ENCODE measurements around the gene PSMD4.
"Not testable (repeated sequence)": the region's sequence is repeated elsewhere in the genome, so short reads cannot be mapped to it uniquely, and the experiment has no call there.

PSMD4 gene

DNA sequence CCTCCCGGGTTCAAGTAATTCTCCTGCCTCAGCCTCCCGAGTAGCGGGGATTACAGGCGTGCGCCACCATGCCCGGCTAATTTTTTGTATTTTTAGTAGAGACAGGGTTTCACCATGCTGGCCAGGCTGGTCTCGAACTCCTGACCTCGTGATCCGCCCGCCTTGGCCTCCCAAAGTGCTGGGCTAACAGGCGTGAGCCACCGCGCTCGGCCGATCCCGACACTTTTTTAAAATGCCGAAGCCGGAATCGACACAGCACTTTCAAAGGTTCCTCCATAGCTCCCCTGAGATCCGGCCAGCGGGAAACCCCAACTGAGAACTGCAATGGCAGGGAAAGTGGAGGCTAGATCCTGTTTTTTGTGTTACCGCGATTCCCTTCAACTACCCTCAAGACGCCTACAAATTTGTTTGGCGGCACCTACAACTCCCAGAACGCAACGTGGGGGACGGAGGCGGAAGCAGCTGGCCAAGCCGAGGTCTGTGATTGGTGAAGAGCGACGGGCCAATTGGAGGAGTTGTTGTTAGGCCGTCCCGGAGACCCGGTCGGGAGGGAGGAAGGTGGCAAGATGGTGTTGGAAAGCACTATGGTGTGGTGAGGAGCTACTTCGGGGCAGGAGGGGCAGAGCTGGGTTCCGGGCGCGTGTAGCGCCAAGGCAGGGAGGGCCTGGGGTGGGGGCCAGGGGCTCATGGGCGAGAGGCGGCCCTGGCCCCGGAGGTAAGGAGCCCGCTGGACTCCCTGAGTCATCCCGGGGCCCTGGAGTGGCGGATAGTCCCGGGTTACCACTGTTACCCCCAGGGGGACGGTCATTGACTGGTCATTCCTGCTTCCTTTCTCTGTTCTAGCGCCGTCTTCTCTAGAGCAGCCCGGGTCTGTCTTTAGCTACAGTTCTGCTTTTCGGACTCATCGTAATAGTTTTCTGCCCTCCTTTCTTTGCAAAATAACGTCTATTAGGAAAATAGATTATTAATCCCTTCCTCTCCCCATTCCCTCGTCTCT is at the start of gene PSMD4:
PSMD4 (plus strand) TSS at position 518 of the 997 bp plus-strand sequence; CDS start at position 567, 49 bp downstream.
- DNase-seq (ENCODE audit: low read depth), result peak; percentile 97

- DNase-seq (ENCODE audit: low read depth), result not testable (repeated sequence)
Observed at GRCh38 chr1:151205381-151205965, 49.1 kb upstream of the PSMD4 start.

- DNase-seq (ENCODE audit: low read depth), result peak; percentile 84
Observed at GRCh38 chr1:151210830-151211229, 43.7 kb upstream of the PSMD4 start.

DNA sequence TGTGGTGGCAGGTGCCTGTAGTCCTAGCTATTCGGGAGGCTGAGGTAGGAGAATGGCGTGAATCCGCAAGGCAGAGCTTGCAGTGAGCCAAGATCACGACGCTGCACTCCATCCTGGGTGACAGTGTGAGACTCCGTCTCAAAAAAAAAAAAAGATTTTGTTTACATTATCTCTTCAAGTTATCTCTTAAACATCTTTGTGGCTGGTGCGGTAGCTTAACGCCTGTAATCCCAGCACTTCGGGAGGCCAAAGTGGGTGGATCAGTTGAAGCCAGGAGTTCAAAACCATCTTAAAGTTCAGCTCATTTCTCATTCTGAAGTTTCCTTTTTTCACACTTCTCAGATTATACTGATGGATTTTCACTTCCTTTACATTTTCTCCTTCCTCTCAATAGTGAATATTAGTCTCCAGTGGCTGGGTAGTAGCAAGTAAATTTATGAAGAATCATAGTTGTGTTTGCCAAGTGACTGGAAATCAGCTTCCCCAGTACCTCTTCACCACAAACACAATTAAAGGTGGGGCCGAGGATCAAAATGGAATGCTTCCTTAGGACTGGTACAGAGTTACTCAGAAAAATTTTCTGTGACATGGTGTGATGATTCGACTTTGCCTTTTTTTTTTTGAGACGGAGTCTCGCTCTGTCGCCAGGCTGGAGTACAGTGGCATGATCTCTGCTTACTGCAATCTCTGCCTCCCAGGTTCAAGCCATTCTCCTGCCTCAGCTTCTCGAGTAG is 42.4 kb upstream of the PSMD4 start:
- DNase-seq (ENCODE audit: low read depth), result peak; percentile 7

- DNase-seq (ENCODE audit: low read depth), result no peak
Observed at GRCh38 chr1:151213560-151213959, 41.0 kb upstream of the PSMD4 start.

GRCh38 chr1:151221616-151222015 is 32.9 kb upstream of the PSMD4 start:
- DNase-seq (ENCODE audit: low read depth), result peak; percentile 15

- peak; percentile 52 for DNase-seq (ENCODE audit: low read depth)
Observed at GRCh38 chr1:151222130-151222529, 32.4 kb upstream of the PSMD4 start.

- DNase-seq (ENCODE audit: low read depth), result no peak
Observed at GRCh38 chr1:151235235-151235634, 19.3 kb upstream of the PSMD4 start.

DNA sequence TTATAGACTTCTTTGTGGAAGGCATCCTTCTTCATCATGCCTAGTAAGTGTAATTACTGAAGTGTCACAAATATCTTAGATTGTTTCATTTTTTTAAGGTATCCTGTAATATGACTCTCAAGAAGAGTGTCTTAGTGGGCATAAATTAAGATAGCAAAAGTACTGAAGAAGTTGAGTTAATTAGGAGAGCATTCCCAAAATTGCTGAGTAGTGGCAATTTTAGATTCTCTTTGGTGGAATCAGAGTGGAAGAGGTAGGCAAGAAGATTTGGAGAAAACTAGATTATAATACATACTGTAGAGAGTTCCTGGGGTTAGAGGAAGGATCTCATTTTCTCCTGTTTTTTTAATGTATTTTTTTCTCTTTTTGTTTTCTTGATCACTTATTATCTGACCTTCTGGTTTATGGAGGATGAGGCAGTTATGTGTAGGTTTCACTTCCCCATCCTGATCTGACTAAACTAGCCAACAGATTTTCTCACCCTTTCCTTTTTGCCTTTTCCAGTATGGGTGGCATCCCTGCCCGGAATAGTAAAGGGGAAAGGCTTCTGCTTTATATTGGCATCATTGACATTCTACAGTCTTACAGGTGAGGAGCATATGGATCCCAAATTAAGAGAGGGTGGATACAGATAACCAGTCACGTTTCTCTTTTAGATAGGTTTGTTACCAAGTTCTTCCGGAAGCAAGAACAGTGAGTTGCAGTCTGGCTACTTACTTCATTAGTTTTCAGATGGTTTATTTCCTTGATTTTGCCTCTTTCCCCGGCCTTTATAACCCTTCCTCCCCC is 16.7 kb upstream of the PSMD4 start:
- no peak for DNase-seq (ENCODE audit: low read depth)

DNA sequence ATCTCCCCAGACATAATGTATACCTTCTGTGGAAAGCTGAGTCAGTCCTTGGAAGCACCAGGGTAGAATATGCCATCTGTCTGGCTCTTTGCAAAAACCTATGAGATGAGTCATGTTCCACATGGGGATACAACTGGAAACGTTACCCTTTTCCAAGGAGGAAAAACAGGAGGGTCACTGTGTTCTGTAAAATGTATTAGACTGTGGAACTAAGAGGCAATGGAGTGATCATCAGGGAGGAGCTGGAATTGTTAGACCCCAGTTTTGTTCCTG is 16.1 kb upstream of the PSMD4 start:
- peak; percentile 89 for DNase-seq (ENCODE audit: low read depth)

GRCh38 chr1:151242442-151242841 is 12.1 kb upstream of the PSMD4 start:
- no peak for DNase-seq (ENCODE audit: low read depth)

GRCh38 chr1:151243683-151244216 is 10.8 kb upstream of the PSMD4 start:
- no peak for DNase-seq (ENCODE audit: low read depth)

- DNase-seq (ENCODE audit: low read depth), result no peak
Observed at GRCh38 chr1:151246786-151247185, 7.7 kb upstream of the PSMD4 start.

DNA sequence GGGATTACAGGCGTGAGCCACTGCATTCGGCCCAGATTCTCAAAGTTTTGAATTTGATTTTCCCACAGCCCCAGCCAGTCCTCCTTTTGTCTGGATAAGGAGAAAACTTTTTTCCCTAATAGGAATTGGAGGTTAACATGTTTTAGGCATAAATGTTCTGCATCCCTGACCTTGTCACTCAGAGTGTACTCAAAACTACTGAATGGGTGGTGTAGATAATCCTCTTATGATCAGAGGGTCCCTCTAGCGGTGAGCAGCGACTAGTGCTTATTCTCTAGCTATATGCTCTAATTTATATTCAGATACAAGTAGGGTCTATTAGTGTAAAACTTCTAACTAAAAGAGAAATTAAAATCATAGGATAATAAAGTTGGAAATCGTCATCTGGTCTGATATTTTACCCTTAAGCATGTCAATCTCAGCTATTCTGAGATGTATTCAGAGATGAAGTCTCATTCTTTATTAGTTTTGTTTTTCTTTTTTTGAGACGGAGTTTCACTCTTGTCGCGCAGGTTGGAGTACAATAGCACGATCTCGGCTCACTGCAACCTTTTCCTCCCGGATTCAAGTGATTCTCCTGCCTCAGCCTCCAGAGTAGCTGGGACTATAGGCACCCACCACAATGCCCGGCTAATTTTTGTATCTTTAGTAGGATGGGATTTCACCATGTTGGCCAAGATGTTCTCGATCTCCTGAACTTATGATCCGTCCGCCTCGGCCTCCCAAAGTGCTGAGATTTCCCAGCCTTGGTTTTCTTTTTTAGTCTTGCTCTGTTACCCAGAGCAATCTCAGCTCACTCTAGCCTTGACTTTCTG is 2.7 kb upstream of the PSMD4 start:
- DNase-seq (ENCODE audit: low read depth), result peak; percentile 81

DNA sequence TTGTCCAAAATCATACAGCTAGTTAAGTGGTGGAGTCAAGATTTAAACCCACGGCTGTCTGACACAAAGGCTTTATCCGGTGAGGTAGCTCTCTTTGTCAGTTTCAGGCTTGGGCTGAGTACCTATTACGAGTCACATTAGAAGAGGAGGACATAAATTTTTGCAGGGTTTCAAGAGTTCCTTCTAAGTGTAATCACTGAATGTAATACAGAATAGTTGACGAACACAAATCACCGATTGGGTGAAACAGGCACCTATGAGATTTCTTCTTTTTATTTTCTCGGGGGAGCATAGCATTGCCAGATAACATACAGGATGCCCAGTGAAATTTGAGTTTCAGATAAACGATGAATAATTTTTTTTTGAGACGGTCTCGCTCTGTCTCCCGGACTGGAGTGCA is 847 bp downstream of the PSMD4 start:
- peak; percentile 14 for DNase-seq (ENCODE audit: low read depth)

DNA sequence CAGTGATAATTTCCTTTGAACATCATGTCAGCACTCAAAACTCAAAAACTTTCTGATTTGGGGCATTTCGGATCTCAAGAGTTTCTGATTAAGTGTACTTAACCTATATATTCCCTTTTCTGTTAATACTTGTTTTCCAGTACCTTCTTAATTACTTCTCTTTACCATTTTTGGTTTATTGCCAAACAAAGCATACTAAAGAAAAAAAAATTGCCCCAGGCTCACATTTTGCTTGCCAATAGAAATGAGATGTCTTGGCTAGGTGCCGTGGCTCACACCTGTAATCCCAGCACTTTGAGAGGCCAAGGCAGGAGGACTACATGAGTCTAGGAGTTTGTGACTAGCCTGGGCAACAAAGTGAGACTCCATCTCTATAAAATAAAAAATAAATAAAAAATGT is 4.8 kb downstream of the PSMD4 start:
- DNase-seq (ENCODE audit: low read depth), result no peak

DNA sequence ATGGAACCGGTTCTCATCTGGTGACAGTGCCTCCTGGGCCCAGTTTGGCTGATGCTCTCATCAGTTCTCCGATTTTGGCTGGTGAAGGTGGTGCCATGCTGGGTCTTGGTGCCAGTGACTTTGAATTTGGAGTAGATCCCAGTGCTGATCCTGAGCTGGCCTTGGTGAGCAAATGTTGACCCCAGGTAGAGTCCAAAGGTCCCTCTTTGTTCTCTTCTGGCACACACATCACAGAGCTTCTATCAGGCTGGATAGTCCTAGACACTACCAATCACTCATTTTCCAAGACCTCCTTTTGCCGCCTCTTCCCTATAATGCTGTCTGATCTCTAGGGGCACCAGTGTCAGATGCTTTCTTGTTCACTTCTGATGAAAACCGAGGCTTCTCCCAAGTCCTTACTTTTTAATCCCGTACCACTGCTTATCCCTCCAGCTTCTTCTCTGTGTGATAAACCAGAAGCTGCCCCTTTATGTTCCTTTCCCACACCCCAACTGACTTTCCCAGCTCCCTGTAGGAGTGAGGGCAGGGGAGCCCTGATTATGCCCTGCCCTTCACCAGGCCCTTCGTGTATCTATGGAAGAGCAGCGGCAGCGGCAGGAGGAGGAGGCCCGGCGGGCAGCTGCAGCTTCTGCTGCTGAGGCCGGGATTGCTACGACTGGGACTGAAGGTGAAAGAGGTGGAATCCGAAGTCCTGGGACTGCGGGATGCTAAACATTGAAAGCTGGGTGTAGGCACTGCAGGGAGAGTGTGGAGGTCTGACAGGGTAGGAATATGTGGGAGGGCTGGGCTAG is 11.1 kb downstream of the PSMD4 start:
- DNase-seq (ENCODE audit: low read depth), result no peak

DNA sequence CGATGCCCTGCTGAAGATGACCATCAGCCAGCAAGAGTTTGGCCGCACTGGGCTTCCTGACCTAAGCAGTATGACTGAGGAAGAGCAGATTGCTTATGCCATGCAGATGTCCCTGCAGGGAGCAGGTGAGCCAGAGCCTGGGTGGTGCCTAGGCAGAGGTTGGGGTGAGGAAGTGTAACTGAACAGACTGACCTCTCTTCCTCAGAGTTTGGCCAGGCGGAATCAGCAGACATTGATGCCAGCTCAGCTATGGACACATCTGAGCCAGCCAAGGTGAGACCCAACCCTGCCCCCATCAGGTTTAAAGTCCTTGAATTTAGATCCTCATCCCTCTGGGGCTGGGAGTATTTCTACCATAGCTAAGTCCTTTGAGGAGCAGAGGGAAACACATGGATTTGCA is 11.8 kb downstream of the PSMD4 start:
- DNase-seq (ENCODE audit: low read depth), result no peak

- no peak for DNase-seq (ENCODE audit: low read depth)
Observed at GRCh38 chr1:151266821-151267220, 12.3 kb downstream of the PSMD4 start.

GRCh38 chr1:151267760-151268159 is 13.2 kb downstream of the PSMD4 start:
- no peak for DNase-seq (ENCODE audit: low read depth)

All from EH (cell line).